Measurements from ENCODE around the gene TWIST2. TPM values are rescaled to one million over a fixed set of nuclear protein-coding genes. Genes with fewer than 3 reads are reported as not detected.

The TWIST2 gene
- total RNA-seq, 1 donor: 9.4 TPM

DNA sequence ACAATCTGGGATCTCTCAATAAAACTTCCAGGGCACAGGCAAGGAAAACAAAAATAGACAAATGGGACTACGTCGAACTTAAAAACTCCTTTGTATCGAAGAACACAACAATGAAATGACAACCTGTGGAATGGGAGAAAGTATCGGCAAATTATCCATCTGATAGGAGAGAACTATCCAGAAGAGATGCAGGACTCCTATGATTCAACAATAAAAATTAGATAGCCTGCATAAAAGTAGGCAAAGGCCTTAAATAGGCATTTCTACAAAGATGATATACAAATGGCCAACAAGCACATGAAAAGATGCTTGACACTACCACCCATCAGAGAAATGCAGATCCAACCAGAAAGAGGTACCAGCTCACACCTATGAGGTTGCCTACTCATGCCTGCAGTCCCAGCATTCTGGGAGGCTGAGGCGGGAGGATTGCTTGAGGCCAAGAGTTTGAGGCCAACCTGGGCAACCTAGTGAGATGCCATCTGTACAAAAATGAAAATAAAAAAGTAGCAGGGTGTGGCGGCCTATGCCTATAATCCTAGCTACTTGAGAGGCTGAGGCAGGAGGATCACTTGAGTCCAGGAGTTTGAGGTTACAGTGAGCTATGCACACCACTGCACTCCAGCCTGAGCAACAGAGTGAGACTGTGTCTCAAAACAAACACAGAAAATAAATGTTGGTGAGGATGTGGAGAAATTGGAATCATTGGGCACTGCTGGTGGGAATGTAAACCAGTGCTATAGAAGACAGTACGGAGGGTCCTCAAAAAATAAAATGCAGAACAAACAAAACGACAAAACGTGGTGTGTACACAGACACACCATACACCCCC is 21.6 kb downstream of the TWIST2 start:
- no peaks in the 10 kb centered on the region for H3K9me3 ChIP-seq (ENCODE audit: low read depth, low read length)
- H3K27ac ChIP-seq (ENCODE audit: low read depth, low read length): no peak overlapping the region
- peaks cover 36% of the 10 kb centered on the region for H3K4me1 ChIP-seq (ENCODE audit: insufficient read depth, low read length)
- no peak overlapping the region for H3K4me2 ChIP-seq (ENCODE audit: insufficient read depth, low read length)
- H3K36me3 ChIP-seq (ENCODE audit: insufficient read depth, low read length): no peaks in the 10 kb centered on the region
- no peak overlapping the region for H2AFZ ChIP-seq (ENCODE audit: low read length)
- no peak for DNase-seq (ENCODE audit: insufficient read length, low spot score, missing footprints)
- H3K27me3 ChIP-seq (ENCODE audit: insufficient read depth, low read length): no peaks in the 10 kb centered on the region
- TF ChIP-seq, protein P1, sequence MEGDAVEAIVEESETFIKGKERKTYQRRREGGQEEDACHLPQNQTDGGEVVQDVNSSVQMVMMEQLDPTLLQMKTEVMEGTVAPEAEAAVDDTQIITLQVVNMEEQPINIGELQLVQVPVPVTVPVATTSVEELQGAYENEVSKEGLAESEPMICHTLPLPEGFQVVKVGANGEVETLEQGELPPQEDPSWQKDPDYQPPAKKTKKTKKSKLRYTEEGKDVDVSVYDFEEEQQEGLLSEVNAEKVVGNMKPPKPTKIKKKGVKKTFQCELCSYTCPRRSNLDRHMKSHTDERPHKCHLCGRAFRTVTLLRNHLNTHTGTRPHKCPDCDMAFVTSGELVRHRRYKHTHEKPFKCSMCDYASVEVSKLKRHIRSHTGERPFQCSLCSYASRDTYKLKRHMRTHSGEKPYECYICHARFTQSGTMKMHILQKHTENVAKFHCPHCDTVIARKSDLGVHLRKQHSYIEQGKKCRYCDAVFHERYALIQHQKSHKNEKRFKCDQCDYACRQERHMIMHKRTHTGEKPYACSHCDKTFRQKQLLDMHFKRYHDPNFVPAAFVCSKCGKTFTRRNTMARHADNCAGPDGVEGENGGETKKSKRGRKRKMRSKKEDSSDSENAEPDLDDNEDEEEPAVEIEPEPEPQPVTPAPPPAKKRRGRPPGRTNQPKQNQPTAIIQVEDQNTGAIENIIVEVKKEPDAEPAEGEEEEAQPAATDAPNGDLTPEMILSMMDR (IDR thresholded peaks at IDR 0.05; ENCODE audit: extremely low read depth, low read depth, low read length): no peak
- H4K20me1 ChIP-seq (ENCODE audit: insufficient read depth, low read length): no peaks in the 10 kb centered on the region
- peaks cover 16% of the 10 kb centered on the region for H3K79me2 ChIP-seq (ENCODE audit: insufficient read depth, low read length)
- no peak overlapping the region for H3K4me3 ChIP-seq (ENCODE audit: insufficient read depth, low read length)

DNA sequence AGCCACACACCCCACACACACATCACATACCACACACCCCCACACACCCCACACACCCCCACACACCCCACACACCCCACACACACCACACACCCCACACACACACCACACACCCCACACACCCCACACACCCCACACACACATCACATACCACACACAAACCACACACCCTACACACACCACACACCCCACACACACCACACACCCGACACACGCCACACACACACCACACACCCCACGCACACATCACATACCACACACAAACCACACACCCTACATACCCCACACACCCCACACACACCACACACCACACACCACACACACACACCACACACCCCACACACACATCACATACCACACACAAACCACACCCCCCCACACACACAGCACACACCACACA is 22.4 kb downstream of the TWIST2 start:
- Histone ChIP-seq H3K27ac (ENCODE audit: low read depth, low read length) (no peak overlapping the region), H3K4me3 (ENCODE audit: insufficient read depth, low read length) (no peak overlapping the region), H3K9me3 (ENCODE audit: low read depth, low read length) (no peaks in the 10 kb centered on the region), H3K27me3 (ENCODE audit: insufficient read depth, low read length) (no peaks in the 10 kb centered on the region), H3K79me2 (ENCODE audit: insufficient read depth, low read length) (peaks cover 9% of the 10 kb centered on the region), H3K36me3 (ENCODE audit: insufficient read depth, low read length) (no peaks in the 10 kb centered on the region), H4K20me1 (ENCODE audit: insufficient read depth, low read length) (no peaks in the 10 kb centered on the region), H3K4me1 (ENCODE audit: insufficient read depth, low read length) (peaks cover 29% of the 10 kb centered on the region), H2AFZ (ENCODE audit: low read length) (no peak overlapping the region), H3K4me2 (ENCODE audit: insufficient read depth, low read length) (no peak overlapping the region)
- TF ChIP-seq, protein P1 (IDR thresholded peaks at IDR 0.05; ENCODE audit: extremely low read depth, low read depth, low read length): no peak
- no peak for DNase-seq (ENCODE audit: insufficient read length, low spot score, missing footprints)

DNA sequence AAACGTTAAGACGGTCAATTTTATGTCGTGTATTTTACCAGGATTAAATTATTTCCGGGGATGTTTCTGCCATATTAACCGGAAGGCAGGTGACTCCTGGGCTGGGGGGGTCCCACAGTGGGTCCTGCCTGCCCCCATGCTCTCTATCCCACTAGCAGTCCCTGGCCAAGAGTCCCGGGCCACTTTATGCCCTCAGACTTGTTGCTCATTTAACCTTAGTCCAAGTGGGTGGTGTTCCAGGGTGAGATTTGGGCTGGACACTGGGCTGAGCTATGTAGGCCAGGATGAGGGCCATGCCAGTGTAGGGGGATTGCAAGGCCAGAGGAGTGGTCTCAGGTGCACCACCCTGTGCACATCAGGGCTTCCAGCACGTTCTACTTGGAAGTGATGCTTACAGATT is 24.1 kb downstream of the TWIST2 start:
- peaks cover 20% of the 10 kb centered on the region for H3K4me1 ChIP-seq (ENCODE audit: insufficient read depth, low read length)
- TF ChIP-seq, protein P1 (IDR thresholded peaks at IDR 0.05; ENCODE audit: extremely low read depth, low read depth, low read length): no peak
- H3K4me2 ChIP-seq (ENCODE audit: insufficient read depth, low read length): no peak overlapping the region
- DNase-seq (ENCODE audit: insufficient read length, low spot score, missing footprints): no peak
- no peak overlapping the region for H3K4me3 ChIP-seq (ENCODE audit: insufficient read depth, low read length)
- H3K36me3 ChIP-seq (ENCODE audit: insufficient read depth, low read length): no peaks in the 10 kb centered on the region
- H3K27ac ChIP-seq (ENCODE audit: low read depth, low read length): no peak overlapping the region
- no peaks in the 10 kb centered on the region for H3K79me2 ChIP-seq (ENCODE audit: insufficient read depth, low read length)
- H4K20me1 ChIP-seq (ENCODE audit: insufficient read depth, low read length): no peaks in the 10 kb centered on the region
- no peaks in the 10 kb centered on the region for H3K9me3 ChIP-seq (ENCODE audit: low read depth, low read length)
- no peak overlapping the region for H2AFZ ChIP-seq (ENCODE audit: low read length)
- no peaks in the 10 kb centered on the region for H3K27me3 ChIP-seq (ENCODE audit: insufficient read depth, low read length)

DNA sequence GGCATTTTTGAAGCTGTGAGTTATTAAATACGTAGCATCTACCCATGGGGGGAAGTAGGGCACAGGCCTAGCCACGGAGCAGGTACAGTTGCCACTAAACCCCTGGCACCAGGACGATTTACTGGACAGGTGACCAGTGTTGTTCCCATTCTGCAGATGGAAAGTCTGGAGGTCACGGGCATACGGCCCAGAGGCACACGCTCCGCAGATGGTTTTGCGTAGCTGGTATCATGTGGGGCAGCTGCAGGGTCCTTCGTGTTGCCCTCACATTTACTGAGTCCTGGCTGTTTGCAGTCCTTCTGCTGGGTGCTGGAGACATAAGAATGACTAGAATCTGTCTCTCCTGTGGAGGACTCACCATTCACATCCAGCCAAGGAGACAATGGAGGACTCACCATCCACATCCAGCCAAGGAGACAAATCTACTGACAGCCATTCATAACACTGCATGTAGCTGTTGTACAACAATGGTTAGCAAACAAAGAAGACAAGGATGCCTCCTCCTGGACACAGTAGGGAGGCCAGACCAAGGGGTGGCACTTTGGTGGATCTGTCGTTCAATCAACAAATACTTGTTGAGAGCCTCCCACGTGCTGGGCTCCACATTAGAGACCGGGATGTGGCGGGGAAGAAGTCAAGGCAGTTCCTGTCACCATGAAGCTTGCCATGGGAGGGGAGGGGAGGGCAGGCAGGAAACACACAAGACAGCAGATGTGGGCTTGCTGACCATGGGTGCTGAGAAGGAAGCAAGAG is 24.9 kb downstream of the TWIST2 start:
- Histone ChIP-seq H3K36me3 (ENCODE audit: insufficient read depth, low read length) (no peaks in the 10 kb centered on the region), H2AFZ (ENCODE audit: low read length) (no peak overlapping the region), H3K4me1 (ENCODE audit: insufficient read depth, low read length) (peaks cover 13% of the 10 kb centered on the region), H3K4me3 (ENCODE audit: insufficient read depth, low read length) (no peak overlapping the region), H3K27me3 (ENCODE audit: insufficient read depth, low read length) (no peaks in the 10 kb centered on the region), H3K27ac (ENCODE audit: low read depth, low read length) (no peak overlapping the region), H4K20me1 (ENCODE audit: insufficient read depth, low read length) (no peaks in the 10 kb centered on the region), H3K4me2 (ENCODE audit: insufficient read depth, low read length) (no peak overlapping the region), H3K79me2 (ENCODE audit: insufficient read depth, low read length) (no peaks in the 10 kb centered on the region), H3K9me3 (ENCODE audit: low read depth, low read length) (no peaks in the 10 kb centered on the region)
- DNase-seq (ENCODE audit: insufficient read length, low spot score, missing footprints): no peak
- TF ChIP-seq, protein P1 (IDR thresholded peaks at IDR 0.05; ENCODE audit: extremely low read depth, low read depth, low read length): no peak
